GM13976 (cell line): ENCODE data around the gene TUBB3.

Experiments
- DNase-seq: peaks from one replicate; pipeline ENCODE4 v3.0.0; 2012; ENCODE audit warnings: low spot score
- CTCF ChIP-seq: IDR thresholded peaks from 2 replicates; pipeline ENCODE4 v1.5.1; 2012; ENCODE audit warnings: borderline replicate concordance, mild to moderate bottlenecking; ENCODE audit not compliant: insufficient read depth; ENCODE audit errors: extremely low read depth, missing control alignments, control extremely low read depth
- in situ Hi-C: fragments of 300-500 bp; cut with MboI; formaldehyde crosslinking; loops from one replicate; pipeline ENCODE4 v1.12.0; 2022; ENCODE audit warnings: low sequenced_read_pairs, mixed read lengths, inconsistent platforms; ENCODE audit not compliant: unreplicated experiment

Gene TUBB3

GRCh38 chr16:89984216-89984615 lies 61.1 kb downstream of the TUBB3 start:
- in situ Hi-C loops = no loop called here
- DNase-seq = no peak
- no peak for TF ChIP-seq CTCF

GRCh38 chr16:89985219-89985618 lies 62.1 kb downstream of the TUBB3 start:
- no peak for TF ChIP-seq CTCF
- in situ Hi-C loops = no loop called here

More at GRCh38 chr16:89985219-89985618, 62.1 kb downstream of the TUBB3 start:
- DNase-seq = no peak
